Astrocyte of the hippocampus (primary cell): ENCODE measurements around the gene COL5A3.
A peak's percentile ranks its signal among the peaks of the same experiment; 100 is the strongest.
"Not testable (repeated sequence)": the region's sequence is repeated elsewhere in the genome, so short reads cannot be mapped to it uniquely, and the experiment has no call there.

Source experiments
- DNase-seq: peaks from one replicate; pipeline ENCODE4 v3.0.0; 2011; ENCODE audit warnings: low read depth, low spot score

Gene COL5A3

GRCh38 chr19:9971166-9971897, 39.0 kb downstream of the COL5A3 start:
- DNase-seq: no peak

DNA sequence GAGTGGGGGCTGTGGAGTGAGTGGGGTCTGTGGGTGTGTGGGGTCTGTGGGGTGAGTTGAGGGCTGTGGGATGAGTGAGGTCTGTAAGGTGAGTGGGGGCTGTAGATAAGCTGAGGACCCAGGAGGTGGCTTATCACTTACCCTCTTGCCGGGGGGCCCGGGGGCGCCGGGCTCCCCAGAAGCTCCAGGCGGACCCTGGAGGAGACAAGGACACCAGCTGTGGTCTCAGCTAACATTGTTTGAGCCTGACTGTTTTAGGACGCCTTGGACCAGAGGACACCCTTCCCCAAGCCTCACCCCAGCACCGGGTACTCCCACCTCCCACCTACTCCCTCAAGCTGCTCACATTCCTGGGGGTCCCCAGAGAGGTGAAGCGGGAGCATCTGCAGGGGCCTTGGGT, 39.8 kb downstream of the COL5A3 start:
- DNase-seq: no peak

DNA sequence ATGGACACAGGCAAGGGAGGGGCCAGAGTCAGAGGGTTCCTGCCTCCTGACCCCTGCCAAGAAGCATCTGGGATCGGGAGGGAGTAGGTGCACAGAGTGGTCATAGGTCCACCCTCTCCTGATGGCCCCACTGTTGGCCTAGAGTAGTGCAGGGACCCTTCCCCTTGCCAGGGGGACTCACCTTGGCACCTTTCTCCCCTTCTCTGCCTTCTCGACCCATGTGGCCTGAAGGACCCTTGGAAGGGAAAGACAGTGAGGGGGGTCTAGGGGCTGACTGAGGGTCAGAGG, 40.7 kb downstream of the COL5A3 start:
- no peak for DNase-seq

GRCh38 chr19:9968820-9969687, 41.2 kb downstream of the COL5A3 start:
- no peak for DNase-seq

GRCh38 chr19:9967326-9967725, 43.0 kb downstream of the COL5A3 start:
- peak; percentile 17 for DNase-seq

DNA sequence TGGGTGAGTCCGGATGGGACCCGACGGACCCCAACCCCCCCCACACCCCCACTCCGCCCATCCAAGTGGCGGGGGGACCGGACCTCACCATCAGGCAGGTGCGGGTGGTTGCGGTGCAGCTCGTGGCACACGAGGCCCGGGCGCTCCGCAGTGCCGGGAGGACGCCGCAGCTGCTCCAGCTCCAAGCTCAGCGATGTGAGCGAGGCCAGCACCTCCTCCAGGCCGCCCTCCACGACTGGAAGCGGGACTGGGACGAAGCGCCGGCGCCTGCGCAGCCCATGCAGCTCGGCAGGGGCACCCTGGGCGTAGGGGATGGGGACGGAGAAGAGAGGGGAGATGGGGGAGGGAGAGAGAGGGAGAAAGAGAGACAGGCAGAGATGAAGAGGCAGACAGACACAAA, 43.9 kb downstream of the COL5A3 start:
- no peak for DNase-seq

- no peak for DNase-seq
Observed at GRCh38 chr19:9966024-9966423, 44.3 kb downstream of the COL5A3 start.

DNA sequence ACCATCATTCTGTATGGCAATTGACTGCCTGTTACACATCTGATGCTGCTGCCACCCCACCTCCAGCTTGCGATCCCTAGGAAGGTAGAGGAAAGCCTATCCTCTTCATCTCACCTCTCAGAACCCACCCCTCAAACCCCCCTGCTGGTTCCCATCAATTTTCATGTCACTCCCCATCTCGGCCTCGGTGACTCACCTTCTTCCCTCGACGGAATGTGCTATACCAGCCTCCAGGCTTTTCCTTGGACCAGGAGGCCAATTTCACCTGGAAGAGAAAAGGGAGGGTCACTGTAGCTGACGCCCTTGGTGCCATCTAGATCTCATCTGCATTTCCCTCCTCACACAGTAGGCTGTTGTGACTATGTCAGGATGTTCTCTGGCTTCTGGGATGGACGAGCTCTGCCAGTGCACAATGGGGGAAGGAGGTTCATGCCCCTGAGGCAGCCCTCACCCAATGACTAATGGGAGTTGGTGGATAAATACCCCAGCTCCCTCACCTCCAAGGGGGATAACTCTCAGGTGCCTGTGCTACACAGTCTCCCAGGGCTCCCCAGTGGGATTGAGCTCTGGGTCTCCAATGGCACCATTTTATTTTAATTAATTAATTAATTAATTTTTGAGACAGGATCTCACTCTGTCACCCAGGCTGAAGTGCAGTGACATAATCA, 47.5 kb downstream of the COL5A3 start:
- DNase-seq: no peak

- no peak for DNase-seq
Observed at GRCh38 chr19:9961103-9961502, 49.2 kb downstream of the COL5A3 start.

GRCh38 chr19:9958379-9958821, 51.9 kb downstream of the COL5A3 start:
- DNase-seq: peak; percentile 89

DNA sequence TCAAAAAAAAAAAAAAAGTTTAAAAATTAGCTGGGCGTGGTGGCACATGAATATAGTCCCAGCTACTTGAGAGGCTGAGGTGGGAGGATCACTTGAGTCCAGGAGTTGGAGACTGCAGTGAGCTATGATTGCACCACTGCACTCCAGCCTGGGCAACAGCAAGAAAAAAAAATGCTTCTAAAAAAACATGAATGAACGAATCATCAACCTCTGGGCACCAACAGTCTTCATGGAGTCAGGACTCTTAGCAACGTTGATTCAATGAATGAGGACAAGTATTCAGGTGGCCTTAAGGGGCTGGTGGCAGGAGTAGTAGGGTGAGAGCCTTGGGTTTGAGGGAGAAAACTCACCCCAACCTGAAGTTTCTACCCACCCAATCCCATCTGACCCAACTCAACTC, 53.3 kb downstream of the COL5A3 start:
- no peak for DNase-seq

DNA sequence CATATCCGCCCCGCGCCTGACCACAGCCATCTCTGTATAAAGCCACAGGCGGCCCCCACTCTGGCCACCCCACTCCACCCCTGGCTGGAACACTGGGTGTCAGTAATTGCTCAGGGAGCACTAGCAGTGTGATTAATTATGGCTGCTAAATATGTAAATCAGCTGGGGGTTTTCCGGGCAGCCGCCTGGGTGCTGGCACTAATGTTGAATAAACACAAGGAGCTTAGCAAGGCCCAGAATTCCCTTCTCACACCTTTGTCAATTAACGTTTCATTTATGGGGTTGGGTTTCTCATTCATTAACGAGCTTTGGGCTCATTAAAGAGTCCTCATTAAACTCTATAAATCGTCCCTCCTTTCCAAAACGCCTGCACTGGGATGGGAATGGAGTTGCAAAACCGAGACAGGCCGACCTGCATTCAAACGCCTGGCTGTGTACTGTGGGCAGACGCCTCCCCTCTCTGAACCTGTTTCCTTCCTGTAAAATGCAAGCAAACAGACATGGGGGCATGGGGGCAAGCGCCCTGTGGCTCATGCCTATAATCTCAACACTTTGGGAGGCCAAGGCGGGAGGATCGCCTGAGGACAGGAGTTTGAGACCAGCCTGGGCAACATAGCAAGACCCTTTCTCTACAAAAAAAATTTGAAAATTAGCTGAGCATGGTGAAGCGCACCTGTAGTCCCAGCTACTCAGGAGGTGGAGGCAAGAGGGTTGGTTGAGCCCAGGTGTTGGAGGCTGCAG, 56.3 kb downstream of the COL5A3 start:
- DNase-seq: peak; percentile 88

DNA sequence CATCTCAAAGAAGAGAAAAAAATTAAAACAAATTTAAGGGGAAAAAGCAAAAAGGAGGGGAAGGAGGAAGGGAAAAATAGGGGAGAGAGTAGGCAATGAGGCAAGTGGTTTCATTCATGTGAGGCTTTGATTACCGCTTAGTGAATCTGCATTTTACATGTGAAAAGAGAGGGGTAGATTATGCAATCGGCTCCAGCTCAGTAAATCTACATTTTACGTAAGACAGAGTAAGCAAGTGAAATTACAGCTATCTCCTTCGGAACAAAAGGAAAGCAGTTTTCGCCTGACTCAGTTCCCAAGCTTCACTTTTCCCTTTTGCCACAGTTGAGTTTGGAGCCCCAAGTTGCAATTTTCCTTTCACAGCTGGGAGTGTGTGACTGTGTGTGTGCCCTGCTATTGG, 58.0 kb downstream of the COL5A3 start:
- DNase-seq: no peak

DNA sequence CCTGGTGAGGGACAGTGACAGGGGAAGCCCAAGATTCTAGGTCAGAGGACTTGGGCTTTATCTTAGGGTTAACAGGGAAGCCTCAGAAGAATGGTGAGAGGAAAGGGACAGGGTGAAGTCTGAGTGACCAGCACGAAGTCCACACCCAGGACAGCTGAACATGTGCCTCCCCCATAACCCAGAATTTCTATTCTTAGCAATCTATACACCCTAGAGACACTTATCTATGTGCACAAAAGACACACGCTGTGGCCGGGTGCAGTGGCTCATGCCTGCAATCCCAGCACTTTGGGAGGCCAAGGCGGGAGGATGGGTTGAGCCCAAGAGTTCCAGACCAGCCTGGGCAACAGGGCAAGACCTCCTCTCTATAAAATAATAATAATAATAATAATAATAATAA, 62.9 kb downstream of the COL5A3 start:
- no peak for DNase-seq

- DNase-seq: not testable (repeated sequence)
Observed at GRCh38 chr19:9946528-9947125, 63.7 kb downstream of the COL5A3 start.

DNA sequence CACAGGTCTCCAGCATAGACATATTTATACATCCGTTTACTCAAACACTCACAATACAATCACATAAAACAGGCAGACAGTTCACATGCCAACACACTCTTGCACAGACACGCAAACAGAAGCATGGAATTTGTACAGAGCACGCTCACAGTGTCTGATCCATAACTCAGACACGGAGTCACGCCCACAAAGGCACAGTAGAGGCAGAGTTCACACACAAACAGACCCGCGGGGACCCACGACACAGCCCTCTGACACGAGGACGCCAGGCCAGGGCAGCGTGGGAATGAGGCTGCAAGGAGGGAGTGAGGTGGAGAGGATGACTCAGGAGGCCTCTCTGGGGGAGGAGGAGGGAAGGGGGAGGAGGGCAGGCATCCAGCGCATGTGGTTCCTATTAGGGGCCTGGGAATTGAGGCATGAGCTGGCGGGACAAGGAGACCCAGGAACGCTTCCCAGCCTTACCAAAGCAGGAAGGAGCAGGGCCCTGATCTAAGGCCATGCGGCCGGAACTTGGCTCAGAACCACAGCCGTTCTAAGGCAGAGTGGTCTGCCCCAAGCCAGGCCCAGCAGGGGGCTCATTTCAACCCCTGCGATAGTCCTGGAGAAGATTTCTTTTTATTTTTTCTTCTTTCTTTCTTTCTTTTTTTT, 64.9 kb downstream of the COL5A3 start:
- DNase-seq: peak; percentile 98

DNA sequence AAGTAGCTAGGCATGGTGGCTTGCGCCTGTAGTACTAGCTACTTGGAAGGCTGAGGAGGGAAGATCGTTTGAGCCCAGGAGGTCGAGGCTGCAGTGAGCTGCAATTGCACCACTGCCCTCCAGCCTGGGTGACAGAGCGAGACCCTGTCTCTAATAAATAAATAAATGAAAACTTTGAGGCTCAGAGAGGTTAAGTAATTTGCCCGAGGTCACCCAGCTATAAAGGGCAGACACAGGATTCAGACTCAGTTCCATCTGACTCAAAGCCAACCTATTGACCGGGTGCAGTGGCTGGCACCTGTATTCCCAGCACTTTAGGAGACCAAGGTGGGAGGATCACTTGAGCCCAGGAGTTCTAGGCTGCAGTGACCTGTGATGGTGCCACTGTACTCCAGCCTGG, 66.6 kb downstream of the COL5A3 start:
- no peak for DNase-seq

- no peak for DNase-seq
Observed at GRCh38 chr19:9941671-9942070, 68.6 kb downstream of the COL5A3 start.

DNA sequence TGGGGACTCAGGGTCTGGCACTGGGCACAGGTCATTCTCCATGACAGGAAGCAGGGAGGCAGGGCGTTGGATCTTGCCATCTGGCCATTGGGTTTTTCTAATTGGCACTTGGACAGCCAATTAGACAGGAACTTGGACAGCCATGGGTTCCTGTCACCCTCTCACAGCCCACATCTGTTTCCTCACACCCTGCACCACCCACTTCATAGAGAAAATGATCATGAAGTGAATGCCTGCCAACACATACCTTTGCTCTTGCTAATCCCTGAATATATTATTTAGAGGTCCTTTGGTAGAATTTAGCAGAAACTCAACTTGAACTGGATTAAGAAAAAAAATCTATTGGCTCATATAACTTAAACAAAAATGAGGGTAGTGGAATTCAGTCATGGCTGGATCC, 69.1 kb downstream of the COL5A3 start:
- peak; percentile 55 for DNase-seq

GRCh38 chr19:9940778-9941177, 69.5 kb downstream of the COL5A3 start:
- DNase-seq: no peak

DNA sequence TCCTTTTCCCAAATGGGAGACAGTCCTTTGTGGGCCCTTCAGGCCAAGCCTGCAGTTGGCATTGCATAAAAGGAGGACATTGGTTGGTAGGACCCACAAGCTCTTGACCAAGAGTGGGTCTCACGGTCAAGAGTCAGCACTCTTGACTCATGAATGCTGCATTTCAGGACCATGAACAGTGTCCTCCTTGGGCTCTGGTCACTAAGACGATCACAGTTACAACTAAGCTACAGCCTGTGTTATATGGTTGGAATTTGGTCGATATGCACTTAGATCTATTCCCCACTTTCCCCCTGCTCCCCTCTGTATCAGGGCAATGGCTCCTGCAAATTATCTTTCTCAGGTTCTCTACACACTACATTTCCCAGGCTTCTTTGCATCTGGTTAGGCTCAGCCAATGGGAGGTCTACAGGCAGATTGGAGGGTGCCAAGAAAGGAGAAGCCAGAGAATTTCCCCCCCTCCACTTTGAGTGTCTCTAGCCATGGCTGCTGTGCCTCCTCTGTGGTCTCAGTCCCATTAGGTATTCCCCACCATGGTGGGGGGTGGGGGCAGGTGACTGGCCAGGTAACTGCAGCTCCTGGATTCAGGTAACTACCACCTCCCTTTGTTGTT, 70.9 kb downstream of the COL5A3 start:
- peak; percentile 55 for DNase-seq
